Activated T-cell treated with anti-CD3 and anti-CD28 coated beads, Interleukin-2, amount 50 U/mL, for 24 hours (primary cell): ENCODE results near the gene LBX2.

ENCODE experiments used
- DNase-seq: peaks from one replicate; pipeline ENCODE4 v3.0.0-alpha.2; 2020
- H3K27ac Mint-ChIP-seq: 2 replicates; pipeline ENCODE4 v1.8.0; 2020; ENCODE audit warnings: mild to moderate bottlenecking, mixed read lengths
- H3K27me3 Mint-ChIP-seq: 2 replicates; pipeline ENCODE4 v1.8.0; 2020; ENCODE audit warnings: mixed read lengths
- H3K36me3 Mint-ChIP-seq: 2 replicates; pipeline ENCODE4 v1.8.0; 2020; ENCODE audit warnings: low read depth, mixed read lengths
- H3K4me1 Mint-ChIP-seq: 2 replicates; pipeline ENCODE4 v1.8.0; 2020; ENCODE audit warnings: low read depth, mixed read lengths
- H3K4me3 Mint-ChIP-seq: 2 replicates; pipeline ENCODE4 v1.8.0; 2020; ENCODE audit warnings: mild to moderate bottlenecking, moderate library complexity, mixed read lengths
- H3K9me3 Mint-ChIP-seq: 2 replicates; pipeline ENCODE4 v1.8.0; 2020; ENCODE audit warnings: mixed read lengths

LBX2 gene, protein sequence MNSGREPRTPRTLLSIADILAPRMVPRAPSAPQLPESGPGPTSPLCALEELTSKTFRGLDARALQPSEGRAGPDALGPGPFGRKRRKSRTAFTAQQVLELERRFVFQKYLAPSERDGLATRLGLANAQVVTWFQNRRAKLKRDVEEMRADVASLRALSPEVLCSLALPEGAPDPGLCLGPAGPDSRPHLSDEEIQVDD

DNA sequence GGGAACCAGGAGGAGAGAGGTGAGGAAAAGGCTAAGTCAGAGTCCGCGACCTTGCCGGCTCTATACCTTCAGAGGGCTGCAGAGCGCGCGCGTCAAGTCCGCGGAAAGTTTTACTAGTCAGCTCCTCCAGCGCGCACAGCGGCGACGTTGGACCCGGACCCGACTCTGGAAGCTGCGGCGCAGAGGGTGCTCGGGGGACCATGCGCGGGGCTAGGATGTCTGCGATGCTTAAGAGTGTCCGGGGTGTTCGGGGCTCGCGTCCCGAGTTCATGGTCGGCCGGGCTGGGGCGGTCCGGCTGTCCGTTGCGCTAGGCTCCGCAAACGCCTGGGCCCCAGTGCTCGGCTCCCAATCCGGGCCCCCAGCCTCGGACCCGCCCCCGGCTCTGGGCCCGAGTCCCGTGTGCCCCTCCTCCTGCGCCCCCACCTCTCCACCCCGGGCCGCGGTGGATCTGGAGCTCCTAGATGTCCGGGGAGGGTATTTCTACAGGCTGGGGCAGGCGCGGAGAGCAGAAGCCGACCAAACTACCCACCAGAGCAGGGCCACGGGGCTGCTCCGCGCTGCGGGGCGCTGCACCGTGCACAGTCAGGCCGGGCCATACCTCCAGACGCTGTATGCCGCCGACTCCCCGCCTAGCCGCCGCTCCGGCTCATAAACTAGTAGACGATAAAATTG, at the start of gene LBX2:
Gene LBX2, minus strand, starts transcription at position 337 of the 673 bp plus-strand sequence. Its CDS starts 66 bp downstream, at position 271.
- H3K36me3 Mint-ChIP-seq: peaks cover 7% of the 10 kb centered on the region
- H3K27me3 Mint-ChIP-seq: peaks cover 69% of the 10 kb centered on the region
- H3K27ac Mint-ChIP-seq: peak within 1 kb of the TSS; percentile 4
- H3K4me1 Mint-ChIP-seq: peaks cover 49% of the 10 kb centered on the region
- DNase-seq: no peak
- no peaks in the 10 kb centered on the region for H3K9me3 Mint-ChIP-seq
- peak within 1 kb of the TSS; percentile 73 for H3K4me3 Mint-ChIP-seq

DNA sequence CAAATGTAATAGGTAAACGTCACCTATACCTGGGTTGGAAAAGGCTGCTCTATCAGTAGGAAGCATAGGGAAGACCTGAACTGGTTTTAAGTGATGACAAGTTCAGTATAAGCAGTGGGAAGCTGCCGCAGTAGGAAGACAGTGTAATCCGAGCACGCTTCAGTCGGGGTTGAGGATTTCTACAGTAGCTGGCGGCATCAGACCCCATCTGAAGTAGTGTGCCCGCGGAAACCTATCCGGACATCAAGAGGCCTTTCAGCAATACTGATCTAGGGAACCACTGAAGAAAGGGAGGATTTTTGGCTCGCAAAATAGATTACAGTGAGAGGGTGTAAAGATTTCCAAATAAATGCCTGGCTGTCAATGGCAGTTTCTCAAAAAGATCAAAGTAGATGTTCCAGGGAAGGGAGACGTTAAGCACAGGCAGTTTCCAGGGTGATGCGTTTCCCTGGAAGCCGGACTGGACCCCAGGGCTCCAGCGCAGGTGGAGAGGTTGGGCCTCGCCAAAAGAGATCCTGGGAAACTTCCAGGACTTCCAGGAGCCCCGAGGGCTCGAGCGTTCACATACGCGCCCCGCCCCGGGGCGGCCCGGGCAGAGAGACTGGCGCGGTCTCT, 49.0 kb upstream of the LBX2 start:
- H3K27me3 Mint-ChIP-seq: peaks cover 48% of the 10 kb centered on the region
- H3K4me1 Mint-ChIP-seq: peaks cover 12% of the 10 kb centered on the region
- no peak for DNase-seq
- H3K36me3 Mint-ChIP-seq: no peaks in the 10 kb centered on the region
- no peak overlapping the region for H3K27ac Mint-ChIP-seq
- no peaks in the 10 kb centered on the region for H3K9me3 Mint-ChIP-seq
- peak overlapping the region; percentile 66 for H3K4me3 Mint-ChIP-seq

DNA sequence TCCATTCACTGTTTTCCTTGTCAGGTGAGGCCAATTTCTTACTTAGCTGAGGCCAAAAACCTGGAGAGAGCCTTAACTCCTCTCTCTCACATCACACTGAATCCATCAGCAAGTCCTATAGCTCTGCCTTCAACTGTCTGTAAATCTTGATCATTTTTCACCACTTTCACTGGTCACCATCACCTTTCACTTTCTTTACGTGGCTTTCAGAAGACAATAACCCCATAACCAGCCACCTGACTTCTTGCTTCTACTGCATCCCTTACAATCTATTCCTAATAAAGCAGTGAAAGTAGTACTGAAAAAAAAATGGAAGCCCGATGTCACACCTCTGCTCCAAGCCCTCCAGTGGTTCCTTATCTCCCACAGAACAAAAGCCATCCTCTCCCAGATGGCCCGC, 46.6 kb upstream of the LBX2 start:
- Mint-ChIP-seq H3K4me3 (no peak overlapping the region), H3K36me3 (no peaks in the 10 kb centered on the region), H3K27ac (no peak overlapping the region), H3K4me1 (peaks cover 8% of the 10 kb centered on the region), H3K27me3 (peaks cover 42% of the 10 kb centered on the region), H3K9me3 (no peaks in the 10 kb centered on the region)
- no peak for DNase-seq

DNA sequence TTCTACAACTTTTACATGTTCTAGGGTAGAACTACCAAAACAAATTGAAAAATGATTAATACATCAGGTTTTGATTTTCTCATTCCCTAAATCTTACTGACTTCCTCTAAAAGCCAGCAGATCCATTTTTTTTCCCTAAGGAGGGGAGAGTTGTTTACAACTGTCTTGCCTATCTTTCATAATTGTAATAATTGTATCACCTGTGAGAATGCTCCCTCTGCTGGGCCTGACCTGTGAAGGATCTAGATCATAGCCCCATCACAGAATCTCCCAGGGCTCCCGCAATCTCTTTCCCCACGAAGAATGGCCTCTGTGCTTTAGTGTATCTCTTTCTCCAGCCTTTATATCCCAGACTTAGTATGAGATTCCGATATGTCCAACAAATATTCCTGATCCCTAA, 45.2 kb upstream of the LBX2 start:
- Mint-ChIP-seq H3K4me3 (no peak overlapping the region), H3K4me1 (peaks cover 7% of the 10 kb centered on the region), H3K9me3 (no peaks in the 10 kb centered on the region), H3K36me3 (no peaks in the 10 kb centered on the region), H3K27me3 (peaks cover 34% of the 10 kb centered on the region), H3K27ac (no peak overlapping the region)
- DNase-seq: no peak

DNA sequence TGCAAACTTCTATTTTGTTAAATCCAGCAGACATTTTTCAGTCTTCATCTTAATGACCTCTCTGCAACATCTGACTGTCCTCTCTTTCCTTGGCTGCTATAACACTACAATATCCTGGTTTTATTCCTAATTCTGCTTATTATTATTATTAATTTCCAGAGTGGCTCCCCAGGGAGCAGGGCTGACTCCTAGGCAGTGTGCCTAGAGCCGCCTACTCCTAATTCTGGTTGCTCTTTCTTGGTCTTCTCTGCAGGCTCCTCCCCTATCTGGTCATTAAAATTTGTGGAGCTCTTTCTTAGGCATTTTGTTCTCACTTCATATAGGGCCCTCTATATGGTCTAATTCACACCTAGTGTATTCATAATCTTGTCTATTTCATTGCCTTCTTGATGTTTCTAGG, 43.6 kb upstream of the LBX2 start:
- no peaks in the 10 kb centered on the region for H3K9me3 Mint-ChIP-seq
- H3K4me3 Mint-ChIP-seq: no peak overlapping the region
- H3K36me3 Mint-ChIP-seq: no peaks in the 10 kb centered on the region
- H3K4me1 Mint-ChIP-seq: no peaks in the 10 kb centered on the region
- H3K27me3 Mint-ChIP-seq: peaks cover 37% of the 10 kb centered on the region
- DNase-seq: no peak
- no peak overlapping the region for H3K27ac Mint-ChIP-seq

DNA sequence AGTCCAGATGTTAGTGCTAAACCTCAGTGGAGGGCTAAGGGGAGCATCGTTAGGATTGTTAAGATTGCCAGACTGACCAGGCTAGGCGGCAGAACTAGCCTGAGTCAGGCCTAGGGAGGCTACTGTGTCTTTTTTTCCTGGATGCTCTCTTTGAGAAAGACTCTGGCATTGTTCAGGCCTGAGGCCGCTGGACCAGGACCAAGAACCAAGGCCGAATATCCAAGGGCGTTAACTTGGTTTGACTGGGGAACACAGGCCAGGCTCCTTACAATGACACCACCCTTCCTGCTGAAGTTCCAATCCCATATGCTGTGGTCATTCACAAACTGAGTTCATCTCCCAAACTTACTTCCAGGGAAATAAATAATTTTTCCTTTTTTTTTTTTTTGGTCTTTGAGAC, 40.9 kb upstream of the LBX2 start:
- no peak overlapping the region for H3K27ac Mint-ChIP-seq
- DNase-seq: no peak
- no peaks in the 10 kb centered on the region for H3K4me1 Mint-ChIP-seq
- H3K27me3 Mint-ChIP-seq: peaks cover 29% of the 10 kb centered on the region
- no peaks in the 10 kb centered on the region for H3K9me3 Mint-ChIP-seq
- no peaks in the 10 kb centered on the region for H3K36me3 Mint-ChIP-seq
- H3K4me3 Mint-ChIP-seq: no peak overlapping the region

DNA sequence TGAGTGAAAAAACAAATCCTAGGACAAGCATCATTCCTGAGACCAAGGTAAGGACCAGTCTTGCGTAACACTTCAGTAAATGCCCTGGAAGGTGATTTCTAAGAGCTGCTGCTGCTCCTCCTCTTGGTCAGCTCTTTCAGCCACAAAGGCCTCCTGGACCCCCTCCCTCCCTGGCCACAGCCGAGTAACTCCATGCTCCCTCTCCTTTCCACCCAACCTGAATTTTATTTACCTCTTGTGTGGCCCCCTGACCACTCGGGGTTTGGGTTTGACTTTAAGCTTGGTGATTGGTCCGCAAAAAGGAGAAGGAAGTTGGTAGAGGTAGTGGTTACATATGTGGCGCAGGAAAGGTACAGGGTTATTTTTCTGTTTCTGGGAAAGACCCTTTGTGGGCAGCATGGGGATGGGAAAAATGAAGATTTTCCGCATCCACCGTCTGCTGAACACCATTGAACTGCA, 39.5 kb upstream of the LBX2 start:
- H3K4me3 Mint-ChIP-seq: no peak overlapping the region
- H3K27ac Mint-ChIP-seq: no peak overlapping the region

DNA sequence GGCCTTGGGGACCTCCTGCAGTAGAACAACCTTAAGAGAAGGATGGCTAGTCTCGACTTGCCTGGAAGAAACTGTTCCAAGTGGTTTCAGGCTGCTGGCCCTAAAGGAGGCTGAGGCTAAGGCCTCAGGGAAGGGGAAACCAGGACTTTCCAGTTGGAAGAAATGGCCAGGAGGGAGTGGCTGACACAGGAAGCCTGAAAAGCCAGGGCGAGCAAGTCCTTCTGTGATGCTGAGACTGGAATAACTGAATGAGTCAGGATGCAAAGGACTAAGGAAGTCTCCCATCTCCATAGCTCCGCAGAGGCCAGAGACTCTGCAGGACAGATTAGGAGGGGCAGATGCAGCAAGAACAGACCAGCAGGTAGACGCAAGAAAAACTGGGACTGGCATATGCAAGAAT, 37.7 kb upstream of the LBX2 start:
- H3K4me3 Mint-ChIP-seq: no peak overlapping the region
- peaks cover 25% of the 10 kb centered on the region for H3K27me3 Mint-ChIP-seq
- H3K4me1 Mint-ChIP-seq: peaks cover 2% of the 10 kb centered on the region
- no peak for DNase-seq
- H3K36me3 Mint-ChIP-seq: peaks cover 18% of the 10 kb centered on the region
- no peaks in the 10 kb centered on the region for H3K9me3 Mint-ChIP-seq
- H3K27ac Mint-ChIP-seq: no peak overlapping the region

More for the DNA sequence above, 39.5 kb upstream of the LBX2 start:
- Mint-ChIP-seq H3K4me1 (no peaks in the 10 kb centered on the region), H3K9me3 (no peaks in the 10 kb centered on the region), H3K27me3 (peaks cover 29% of the 10 kb centered on the region), H3K36me3 (peaks cover 2% of the 10 kb centered on the region)
- no peak for DNase-seq

DNA sequence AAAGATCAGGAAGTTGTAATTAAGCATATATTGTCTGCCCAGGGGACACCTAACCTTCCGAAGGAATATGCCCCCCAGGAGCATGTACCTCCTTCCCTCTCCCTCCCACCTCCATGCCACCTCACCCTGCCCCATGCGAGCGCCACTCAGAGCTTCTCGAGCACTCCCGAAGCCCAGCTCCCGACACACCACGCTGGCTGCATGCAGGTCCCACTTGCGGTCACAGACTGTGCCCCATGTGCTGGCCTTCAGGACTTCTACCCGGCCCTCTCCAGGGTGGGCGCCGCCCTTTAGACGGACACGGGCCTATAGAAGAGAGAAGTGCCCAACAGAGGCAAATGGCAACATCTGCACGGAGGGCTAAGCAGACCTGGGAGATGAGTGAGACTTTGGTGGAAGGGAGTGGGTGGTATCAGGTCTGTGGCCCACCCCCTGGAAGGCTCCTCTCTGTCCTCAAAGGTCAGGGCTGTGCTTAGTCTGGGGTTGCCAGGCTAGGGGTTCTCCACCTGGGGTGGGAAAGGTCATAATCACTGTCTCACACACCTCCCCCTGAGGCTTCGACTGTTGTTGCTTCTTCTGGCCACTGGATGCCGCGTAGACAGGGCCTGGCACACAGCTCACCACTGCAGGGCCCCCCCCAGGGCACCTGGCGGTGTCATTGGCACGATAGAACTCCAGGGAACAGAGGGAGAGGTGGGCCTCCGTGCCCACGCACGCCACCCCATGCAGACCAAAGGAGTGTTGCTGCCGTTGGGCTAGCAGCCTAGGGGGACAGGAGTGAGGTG, 37.0 kb upstream of the LBX2 start:
- H3K36me3 Mint-ChIP-seq: peaks cover 26% of the 10 kb centered on the region
- DNase-seq: no peak
- no peaks in the 10 kb centered on the region for H3K9me3 Mint-ChIP-seq
- H3K4me3 Mint-ChIP-seq: no peak overlapping the region
- peaks cover 24% of the 10 kb centered on the region for H3K27me3 Mint-ChIP-seq
- peaks cover 10% of the 10 kb centered on the region for H3K4me1 Mint-ChIP-seq
- no peak overlapping the region for H3K27ac Mint-ChIP-seq

DNA sequence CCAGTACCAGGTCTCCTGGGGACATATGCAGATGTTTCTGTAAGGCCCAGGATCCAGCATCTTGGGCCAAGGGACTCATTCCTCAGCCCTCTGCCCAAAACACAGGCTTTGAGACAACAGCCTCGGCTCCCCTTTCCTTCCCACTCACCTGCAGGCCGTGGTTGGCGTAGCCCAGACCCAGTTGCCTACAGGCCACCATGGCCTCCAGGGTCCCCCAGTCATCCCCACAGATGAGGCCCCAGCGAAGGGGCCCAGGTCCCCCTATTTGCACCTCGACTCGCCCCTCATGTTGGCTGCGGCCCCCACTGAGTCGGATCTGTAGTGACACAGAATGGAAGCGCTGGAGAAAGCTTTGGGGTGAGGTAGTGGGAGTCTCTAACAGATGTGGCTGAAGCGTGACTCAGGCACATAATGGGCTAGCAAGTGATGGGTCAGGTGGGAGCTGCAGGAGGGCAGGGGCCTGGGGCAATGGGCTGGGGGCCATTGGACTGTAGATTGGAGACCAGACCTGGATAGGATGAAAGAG, 36.1 kb upstream of the LBX2 start:
- H3K9me3 Mint-ChIP-seq: no peaks in the 10 kb centered on the region
- DNase-seq: no peak
- H3K4me1 Mint-ChIP-seq: peaks cover 17% of the 10 kb centered on the region
- H3K4me3 Mint-ChIP-seq: no peak overlapping the region
- peaks cover 24% of the 10 kb centered on the region for H3K27me3 Mint-ChIP-seq
- H3K36me3 Mint-ChIP-seq: peaks cover 34% of the 10 kb centered on the region
- no peak overlapping the region for H3K27ac Mint-ChIP-seq

DNA sequence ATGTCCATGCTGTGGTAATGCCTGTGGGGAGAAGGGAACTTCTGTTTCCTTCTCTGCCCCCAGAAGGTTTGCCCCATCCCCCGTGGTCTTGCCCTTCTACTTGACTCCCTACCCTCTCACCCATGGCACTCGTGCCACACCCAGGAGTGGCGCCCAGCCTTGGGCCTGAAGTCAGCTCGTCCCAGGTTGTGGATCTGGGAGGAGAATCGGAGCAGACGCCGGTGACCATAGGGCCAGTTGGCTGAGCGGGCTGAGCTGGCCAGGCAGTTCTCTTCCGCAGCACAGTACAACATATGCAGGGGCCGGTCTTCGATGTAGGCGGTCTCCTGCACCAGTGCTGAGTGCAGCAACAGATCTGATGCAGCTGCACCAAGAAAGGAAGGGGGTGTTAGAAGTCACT, 35.0 kb upstream of the LBX2 start:
- DNase-seq: no peak
- Mint-ChIP-seq H3K4me3 (no peak overlapping the region), H3K4me1 (peaks cover 17% of the 10 kb centered on the region), H3K27ac (no peak overlapping the region), H3K27me3 (peaks cover 17% of the 10 kb centered on the region), H3K36me3 (peaks cover 37% of the 10 kb centered on the region), H3K9me3 (no peaks in the 10 kb centered on the region)

DNA sequence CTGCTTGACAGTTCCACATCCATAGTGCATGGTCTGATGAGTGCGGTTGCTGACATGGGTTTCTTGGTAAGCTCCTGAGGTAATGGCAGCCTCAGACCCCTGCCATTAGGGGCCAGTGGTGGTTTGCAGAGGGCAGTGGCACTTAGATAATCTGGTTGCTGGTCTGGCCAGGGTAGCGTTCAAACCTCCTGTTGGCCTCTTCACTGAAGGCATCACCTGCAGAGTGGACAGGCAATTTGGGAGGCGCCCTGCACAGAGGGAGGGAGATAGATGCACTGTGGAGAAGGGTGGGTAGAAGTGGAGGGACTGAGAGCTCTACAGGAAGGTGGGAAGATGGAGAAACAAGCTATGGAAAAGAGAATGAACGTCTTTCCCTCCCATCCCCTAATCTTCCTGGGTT, 34.1 kb upstream of the LBX2 start:
- Mint-ChIP-seq H3K4me1 (peaks cover 17% of the 10 kb centered on the region), H3K9me3 (no peaks in the 10 kb centered on the region), H3K27ac (no peak overlapping the region), H3K36me3 (peaks cover 47% of the 10 kb centered on the region), H3K4me3 (no peak overlapping the region), H3K27me3 (peaks cover 8% of the 10 kb centered on the region)
- DNase-seq: no peak

DNA sequence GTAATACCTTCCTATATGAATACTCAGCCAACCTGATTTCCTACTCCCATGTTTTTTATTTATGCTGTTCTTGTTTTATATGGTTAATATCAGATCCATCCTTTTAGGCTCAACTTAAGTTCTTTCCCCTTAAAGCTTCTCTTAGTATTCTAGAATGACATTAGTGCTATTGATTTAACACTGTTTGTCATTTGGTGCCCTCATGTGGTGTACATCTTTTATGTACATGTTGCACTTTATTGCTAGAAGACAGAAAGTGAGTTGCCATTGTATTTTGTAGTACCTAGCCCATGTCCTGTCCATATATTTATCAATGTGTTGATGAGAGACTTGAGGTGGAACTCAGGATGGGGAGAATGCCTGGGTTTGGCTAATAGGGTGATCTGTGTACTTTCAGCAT, 32.8 kb upstream of the LBX2 start:
- H3K9me3 Mint-ChIP-seq: no peaks in the 10 kb centered on the region
- H3K4me3 Mint-ChIP-seq: peak overlapping the region; percentile 100
- peaks cover 59% of the 10 kb centered on the region for H3K36me3 Mint-ChIP-seq
- H3K27me3 Mint-ChIP-seq: no peaks in the 10 kb centered on the region
- no peak for DNase-seq
- H3K4me1 Mint-ChIP-seq: peaks cover 29% of the 10 kb centered on the region
- peak overlapping the region; percentile 99 for H3K27ac Mint-ChIP-seq

DNA sequence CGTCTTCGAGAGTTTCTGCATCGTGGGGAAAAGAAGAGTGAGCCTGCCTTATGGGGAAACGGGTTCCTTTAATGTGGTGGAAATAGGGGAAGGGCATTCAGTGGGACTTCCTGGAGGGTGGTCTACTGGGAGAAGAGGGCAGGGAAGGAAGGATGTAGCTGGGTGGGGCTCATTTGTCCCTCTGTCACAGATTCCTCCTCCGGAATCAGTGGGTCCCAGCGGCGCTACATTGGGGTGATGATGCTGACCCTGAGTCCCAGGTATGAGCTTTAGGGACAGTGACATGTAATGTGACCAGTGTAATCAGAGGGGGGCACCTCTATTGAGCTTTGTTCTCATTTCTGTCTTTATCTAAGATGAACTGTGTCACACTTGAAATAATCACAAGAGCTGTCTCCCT, 32.3 kb upstream of the LBX2 start:
- Mint-ChIP-seq H3K4me1 (peaks cover 35% of the 10 kb centered on the region), H3K9me3 (no peaks in the 10 kb centered on the region), H3K36me3 (peaks cover 65% of the 10 kb centered on the region), H3K27ac (peak overlapping the region; percentile 99), H3K27me3 (no peaks in the 10 kb centered on the region), H3K4me3 (peak overlapping the region; percentile 100)
- no peak for DNase-seq
